Activated naive CD8-positive, alpha-beta T cell treated with anti-CD3 and anti-CD28 coated beads, Interleukin-2, amount 10 ng/mL, durations not matched to agents 7 days and 5 days (primary cell): ENCODE data around the gene SLC25A10. TPM values are rescaled to one million over a fixed set of nuclear protein-coding genes. Genes with fewer than 3 reads are reported as not detected.
"Not testable (repeated sequence)": the region's sequence is repeated elsewhere in the genome, so short reads cannot be mapped to it uniquely, and the experiment has no call there.

ENCODE experiments used
- ATAC-seq: fragments of 150-1000 bp; cut with Tn5 transposase; one replicate; pipeline ENCODE4 v1.10.0; 2021; ENCODE audit warnings: low read depth, moderate library complexity
- POLR2A ChIA-PET: fragments of 350-600 bp; sonication (Branson Sonifier 250); formaldehyde crosslinking; loops from one replicate; lab custom pipeline; 2021; ENCODE audit warnings: antibody characterized with exemption; lab: Charles Lee
- DNase-seq: peaks from one replicate; pipeline ENCODE4 v3.0.0; 2021
- H3K27ac Mint-ChIP-seq: one replicate; pipeline ENCODE4 v1.8.0; 2022; ENCODE audit warnings: mild to moderate bottlenecking, mixed read lengths
- H3K27me3 Mint-ChIP-seq: one replicate; pipeline ENCODE4 v1.8.0; 2022; ENCODE audit warnings: mild to moderate bottlenecking, moderate library complexity, mixed read lengths
- H3K36me3 Mint-ChIP-seq: one replicate; pipeline ENCODE4 v1.8.0; 2021; ENCODE audit warnings: mild to moderate bottlenecking, mixed read lengths
- H3K4me1 Mint-ChIP-seq: one replicate; pipeline ENCODE4 v1.8.0; 2021; ENCODE audit warnings: mixed read lengths
- H3K4me3 Mint-ChIP-seq: one replicate; pipeline ENCODE4 v1.8.0; 2022; ENCODE audit warnings: mild to moderate bottlenecking, moderate library complexity, mixed read lengths
- H3K9me3 Mint-ChIP-seq: one replicate; pipeline ENCODE4 v1.8.0; 2021; ENCODE audit warnings: mixed read lengths
- total RNA-seq, 2 experiments: library from RNA; stranded (reverse); gene quantifications; one replicate each; pipeline ENCODE4 v1.2.3, GENCODE V29; 2021

SLC25A10 gene
- total RNA-seq, 2 experiments from 2014 or later, result 22.0 to 25.1 TPM

GRCh38 chr17:81723651-81724209 is 11.6 kb downstream of the SLC25A10 start:
- Mint-ChIP-seq H3K4me1 (peaks cover 2% of the 10 kb centered on the region), H3K27me3 (peaks cover 16% of the 10 kb centered on the region), H3K27ac (no peak overlapping the region), H3K36me3 (peaks cover 1% of the 10 kb centered on the region), H3K9me3 (no peaks in the 10 kb centered on the region), H3K4me3 (no peak overlapping the region)
- no peak for DNase-seq
- no peak for ATAC-seq
- POLR2A ChIA-PET, result interaction anchor here (0.7 kb wide), 1 partner anchor 127 kb away, joined by 3 read pairs; no protein-coding TSS in a partner anchor

GRCh38 chr17:81725439-81725838 is 13.4 kb downstream of the SLC25A10 start:
- H3K4me3 Mint-ChIP-seq, result no peak overlapping the region
- POLR2A ChIA-PET, result interaction anchor here (0.6 to 0.7 kb wide), 3 partner anchors 123 to 1078 kb away, joined by 3 to 4 read pairs (median 3); partner anchors contain the start of gene PYCR1

GRCh38 chr17:81726004-81726403 is 13.9 kb downstream of the SLC25A10 start:
- ATAC-seq (no peak), DNase-seq (no peak)
- Mint-ChIP-seq H3K4me1 (peaks cover 2% of the 10 kb centered on the region), H3K4me3 (no peak overlapping the region), H3K27ac (no peak overlapping the region), H3K27me3 (peaks cover 16% of the 10 kb centered on the region), H3K36me3 (no peaks in the 10 kb centered on the region), H3K9me3 (no peaks in the 10 kb centered on the region)
- POLR2A ChIA-PET, result interaction anchor here (0.7 kb wide), 1 partner anchor 211 kb away, joined by 4 read pairs; the partner anchor contains the start of gene PYCR1

More at GRCh38 chr17:81725439-81725838, 13.4 kb downstream of the SLC25A10 start:
- no peak overlapping the region for H3K27ac Mint-ChIP-seq
- peaks cover 2% of the 10 kb centered on the region for H3K4me1 Mint-ChIP-seq
- no peaks in the 10 kb centered on the region for H3K9me3 Mint-ChIP-seq
- ATAC-seq (no peak), DNase-seq (no peak)
- no peaks in the 10 kb centered on the region for H3K36me3 Mint-ChIP-seq
- peaks cover 16% of the 10 kb centered on the region for H3K27me3 Mint-ChIP-seq

GRCh38 chr17:81727324-81728031 is 15.4 kb downstream of the SLC25A10 start:
- H3K27ac Mint-ChIP-seq, result no peak overlapping the region
- POLR2A ChIA-PET, result interaction anchor here (1.3 kb wide), 1 partner anchor 133 kb away, joined by 3 read pairs; no protein-coding TSS in a partner anchor
- no peaks in the 10 kb centered on the region for H3K9me3 Mint-ChIP-seq

GRCh38 chr17:81733507-81734404 is 21.7 kb downstream of the SLC25A10 start:
- ATAC-seq (peak; percentile 79), DNase-seq (peak; percentile 80)
- POLR2A ChIA-PET, result interaction anchor here (0.6 to 1.9 kb wide), 3 partner anchors 16 to 133 kb away, joined by 3 to 6 read pairs (median 5); partner anchors contain the start of gene MCRIP1
- peaks cover 19% of the 10 kb centered on the region for H3K27me3 Mint-ChIP-seq
- no peak overlapping the region for H3K27ac Mint-ChIP-seq
- H3K9me3 Mint-ChIP-seq, result no peaks in the 10 kb centered on the region
- H3K36me3 Mint-ChIP-seq, result no peaks in the 10 kb centered on the region
- H3K4me3 Mint-ChIP-seq, result no peak overlapping the region
- peaks cover 8% of the 10 kb centered on the region for H3K4me1 Mint-ChIP-seq

More at GRCh38 chr17:81727324-81728031, 15.4 kb downstream of the SLC25A10 start:
- Mint-ChIP-seq H3K4me1 (peaks cover 2% of the 10 kb centered on the region), H3K36me3 (no peaks in the 10 kb centered on the region), H3K4me3 (no peak overlapping the region), H3K27me3 (peaks cover 16% of the 10 kb centered on the region)
- no peak for DNase-seq
- no peak for ATAC-seq

GRCh38 chr17:81734405-81735263 is 22.6 kb downstream of the SLC25A10 start:
- ATAC-seq (no peak), DNase-seq (peak; percentile 36)
- H3K4me3 Mint-ChIP-seq, result no peak overlapping the region
- no peaks in the 10 kb centered on the region for H3K36me3 Mint-ChIP-seq
- H3K9me3 Mint-ChIP-seq, result no peaks in the 10 kb centered on the region
- peaks cover 21% of the 10 kb centered on the region for H3K27me3 Mint-ChIP-seq
- POLR2A ChIA-PET, result interaction anchor here (0.9 to 1.9 kb wide), 4 partner anchors 99 to 132 kb away, joined by 3 to 6 read pairs (median 4); partner anchors contain the start of gene MCRIP1
- H3K4me1 Mint-ChIP-seq, result peaks cover 8% of the 10 kb centered on the region
- H3K27ac Mint-ChIP-seq, result no peak overlapping the region

GRCh38 chr17:81735264-81736102 is 23.4 kb downstream of the SLC25A10 start:
- peak; percentile 50 for DNase-seq
- H3K27ac Mint-ChIP-seq, result peak overlapping the region; percentile 20
- H3K9me3 Mint-ChIP-seq, result no peaks in the 10 kb centered on the region
- H3K27me3 Mint-ChIP-seq, result peaks cover 24% of the 10 kb centered on the region
- peak; percentile 40 for ATAC-seq
- no peaks in the 10 kb centered on the region for H3K36me3 Mint-ChIP-seq
- peaks cover 8% of the 10 kb centered on the region for H3K4me1 Mint-ChIP-seq
- peak overlapping the region; percentile 75 for H3K4me3 Mint-ChIP-seq
- POLR2A ChIA-PET, result interaction anchor here (0.7 to 1.9 kb wide), 5 partner anchors 98 to 157 kb away, joined by 3 to 6 read pairs (median 3); partner anchors contain the start of gene MCRIP1

- Mint-ChIP-seq H3K9me3 (no peaks in the 10 kb centered on the region), H3K36me3 (no peaks in the 10 kb centered on the region), H3K27me3 (peaks cover 32% of the 10 kb centered on the region), H3K27ac (no peak overlapping the region), H3K4me1 (peaks cover 8% of the 10 kb centered on the region), H3K4me3 (no peak overlapping the region)
- POLR2A ChIA-PET, result no interaction called here
- DNase-seq (no peak), ATAC-seq (no peak)
Measured at GRCh38 chr17:81737947-81738800, 26.1 kb downstream of the SLC25A10 start.

GRCh38 chr17:81738801-81739393 is 26.8 kb downstream of the SLC25A10 start:
- ATAC-seq (no peak), DNase-seq (no peak)
- no peak overlapping the region for H3K4me3 Mint-ChIP-seq
- peaks cover 27% of the 10 kb centered on the region for H3K27me3 Mint-ChIP-seq
- H3K4me1 Mint-ChIP-seq, result peaks cover 6% of the 10 kb centered on the region
- no peaks in the 10 kb centered on the region for H3K36me3 Mint-ChIP-seq
- POLR2A ChIA-PET, result no interaction called here
- no peak overlapping the region for H3K27ac Mint-ChIP-seq
- no peaks in the 10 kb centered on the region for H3K9me3 Mint-ChIP-seq

- H3K27ac Mint-ChIP-seq, DNase-seq, H3K4me3 Mint-ChIP-seq, H3K36me3 Mint-ChIP-seq, H3K4me1 Mint-ChIP-seq, ATAC-seq, H3K9me3 Mint-ChIP-seq, POLR2A ChIA-PET: not testable (repeated sequence)
- H3K27me3 Mint-ChIP-seq, result peaks cover 27% of the 10 kb centered on the region
Measured at GRCh38 chr17:81739593-81739992, 27.5 kb downstream of the SLC25A10 start.
